Mesothelial cell of epicardium (in vitro differentiated cells): ENCODE results near the gene IL23R. TPM values are rescaled to one million over a fixed set of nuclear protein-coding genes. Genes with fewer than 3 reads are reported as not detected.

Experiments
- DNase-seq, 2 experiments: peaks; one replicate each; pipeline ENCODE4 v3.0.0; 2021; ENCODE audit warnings: low spot score in 2 of 2; ENCODE audit not compliant: unreplicated experiment in 2 of 2
- H3K27ac Mint-ChIP-seq: 2 replicates; pipeline ENCODE4 v1.8.0; 2021; ENCODE audit warnings: mixed read lengths
- H3K27me3 Mint-ChIP-seq: 2 replicates; pipeline ENCODE4 v1.8.0; 2021; ENCODE audit warnings: low read depth, mixed read lengths
- H3K36me3 Mint-ChIP-seq: 2 replicates; pipeline ENCODE4 v1.8.0; 2021; ENCODE audit warnings: mixed read lengths
- H3K4me1 Mint-ChIP-seq: 2 replicates; pipeline ENCODE4 v1.8.0; 2021; ENCODE audit warnings: mixed read lengths
- H3K4me3 Mint-ChIP-seq: 2 replicates; pipeline ENCODE4 v1.8.0; 2021; ENCODE audit warnings: mild to moderate bottlenecking, moderate library complexity, mixed read lengths
- H3K9me3 Mint-ChIP-seq: 2 replicates; pipeline ENCODE4 v1.8.0; 2021; ENCODE audit warnings: mixed read lengths
- total RNA-seq: library from RNA; stranded (reverse); gene quantifications from 3 replicates; pipeline ENCODE4 v1.2.1, GENCODE V29; 2021
- TF ChIP-seq, protein P1 (sequence below): fragments of 200-600 bp; sonication (generic); IDR thresholded peaks from one replicate; pipeline ENCODE4 v1.5.0; 2021; ENCODE audit warnings: antibody characterized with exemption; ENCODE audit not compliant: unreplicated experiment

IL23R gene, protein sequence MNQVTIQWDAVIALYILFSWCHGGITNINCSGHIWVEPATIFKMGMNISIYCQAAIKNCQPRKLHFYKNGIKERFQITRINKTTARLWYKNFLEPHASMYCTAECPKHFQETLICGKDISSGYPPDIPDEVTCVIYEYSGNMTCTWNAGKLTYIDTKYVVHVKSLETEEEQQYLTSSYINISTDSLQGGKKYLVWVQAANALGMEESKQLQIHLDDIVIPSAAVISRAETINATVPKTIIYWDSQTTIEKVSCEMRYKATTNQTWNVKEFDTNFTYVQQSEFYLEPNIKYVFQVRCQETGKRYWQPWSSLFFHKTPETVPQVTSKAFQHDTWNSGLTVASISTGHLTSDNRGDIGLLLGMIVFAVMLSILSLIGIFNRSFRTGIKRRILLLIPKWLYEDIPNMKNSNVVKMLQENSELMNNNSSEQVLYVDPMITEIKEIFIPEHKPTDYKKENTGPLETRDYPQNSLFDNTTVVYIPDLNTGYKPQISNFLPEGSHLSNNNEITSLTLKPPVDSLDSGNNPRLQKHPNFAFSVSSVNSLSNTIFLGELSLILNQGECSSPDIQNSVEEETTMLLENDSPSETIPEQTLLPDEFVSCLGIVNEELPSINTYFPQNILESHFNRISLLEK
- 0.09 TPM in 1 of 3 replicates, not detected in the others for total RNA-seq

- H3K9me3 Mint-ChIP-seq = no peaks in the 10 kb centered on the region
- DNase-seq = no peak
- H3K27me3 Mint-ChIP-seq = no peaks in the 10 kb centered on the region
- H3K27ac Mint-ChIP-seq = no peak within 1 kb of the TSS
- TF ChIP-seq, protein P1, sequence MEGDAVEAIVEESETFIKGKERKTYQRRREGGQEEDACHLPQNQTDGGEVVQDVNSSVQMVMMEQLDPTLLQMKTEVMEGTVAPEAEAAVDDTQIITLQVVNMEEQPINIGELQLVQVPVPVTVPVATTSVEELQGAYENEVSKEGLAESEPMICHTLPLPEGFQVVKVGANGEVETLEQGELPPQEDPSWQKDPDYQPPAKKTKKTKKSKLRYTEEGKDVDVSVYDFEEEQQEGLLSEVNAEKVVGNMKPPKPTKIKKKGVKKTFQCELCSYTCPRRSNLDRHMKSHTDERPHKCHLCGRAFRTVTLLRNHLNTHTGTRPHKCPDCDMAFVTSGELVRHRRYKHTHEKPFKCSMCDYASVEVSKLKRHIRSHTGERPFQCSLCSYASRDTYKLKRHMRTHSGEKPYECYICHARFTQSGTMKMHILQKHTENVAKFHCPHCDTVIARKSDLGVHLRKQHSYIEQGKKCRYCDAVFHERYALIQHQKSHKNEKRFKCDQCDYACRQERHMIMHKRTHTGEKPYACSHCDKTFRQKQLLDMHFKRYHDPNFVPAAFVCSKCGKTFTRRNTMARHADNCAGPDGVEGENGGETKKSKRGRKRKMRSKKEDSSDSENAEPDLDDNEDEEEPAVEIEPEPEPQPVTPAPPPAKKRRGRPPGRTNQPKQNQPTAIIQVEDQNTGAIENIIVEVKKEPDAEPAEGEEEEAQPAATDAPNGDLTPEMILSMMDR = no peak
- H3K36me3 Mint-ChIP-seq = no peaks in the 10 kb centered on the region
- H3K4me3 Mint-ChIP-seq = no peak within 1 kb of the TSS
- H3K4me1 Mint-ChIP-seq = peaks cover under 1% of the 10 kb centered on the region
Measured at GRCh38 chr1:67166196-67166595, at the start of gene IL23R. IL23R (plus strand) TSS chr1:67166454; CDS start chr1:67168121, 1,667 bp downstream.

DNA sequence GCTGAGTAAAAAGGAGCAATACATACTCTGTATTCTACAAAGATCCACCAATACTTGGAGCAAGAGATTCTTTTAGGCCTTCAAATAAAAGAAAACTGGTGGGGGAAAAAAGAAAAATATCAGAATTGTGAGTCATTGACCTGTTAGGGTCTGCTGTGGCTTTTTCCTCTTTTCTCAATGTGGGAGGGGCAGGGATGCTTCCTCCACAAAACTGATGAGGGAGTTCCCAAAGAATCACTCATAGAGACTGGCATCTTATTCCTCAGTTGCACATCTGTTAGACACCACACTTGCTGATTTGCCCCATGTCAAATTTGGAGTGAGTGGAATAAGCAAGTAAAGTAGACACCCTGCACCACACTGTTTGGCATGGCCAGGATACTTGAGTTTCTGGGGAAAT lies 48.1 kb upstream of the IL23R start:
- no peaks in the 10 kb centered on the region for H3K4me1 Mint-ChIP-seq
- peaks cover 3% of the 10 kb centered on the region for H3K36me3 Mint-ChIP-seq
- TF ChIP-seq, protein P1 = no peak
- no peak overlapping the region for H3K27ac Mint-ChIP-seq
- no peak overlapping the region for H3K4me3 Mint-ChIP-seq
- peaks cover 32% of the 10 kb centered on the region for H3K9me3 Mint-ChIP-seq
- no peak for DNase-seq
- H3K27me3 Mint-ChIP-seq = no peaks in the 10 kb centered on the region

DNA sequence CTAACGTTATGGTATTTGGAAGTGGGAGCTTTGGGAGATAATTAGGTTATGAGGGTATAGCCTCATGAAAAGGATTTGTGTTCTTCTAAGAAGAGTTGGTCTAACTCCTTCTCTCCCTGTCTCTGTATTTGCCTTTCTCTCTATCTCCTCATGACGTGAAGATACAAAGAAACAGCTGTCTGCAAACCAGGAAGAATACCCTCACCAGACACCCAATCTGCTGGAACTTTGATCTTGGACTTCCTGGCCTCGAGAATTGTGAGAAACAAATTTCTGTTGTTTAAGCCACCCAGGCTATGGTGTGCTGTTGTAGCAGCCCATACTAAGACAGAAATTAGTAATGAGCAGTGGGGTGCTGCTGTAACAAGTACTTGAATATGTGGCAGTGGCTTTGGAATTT lies 47.6 kb upstream of the IL23R start:
- peaks cover 3% of the 10 kb centered on the region for H3K36me3 Mint-ChIP-seq
- no peak overlapping the region for H3K4me3 Mint-ChIP-seq
- no peak for DNase-seq
- H3K9me3 Mint-ChIP-seq = peaks cover 29% of the 10 kb centered on the region
- TF ChIP-seq, protein P1 = no peak
- H3K27ac Mint-ChIP-seq = no peak overlapping the region
- H3K27me3 Mint-ChIP-seq = no peaks in the 10 kb centered on the region
- no peaks in the 10 kb centered on the region for H3K4me1 Mint-ChIP-seq

- Mint-ChIP-seq H3K27me3 (no peaks in the 10 kb centered on the region), H3K4me1 (no peaks in the 10 kb centered on the region), H3K36me3 (no peaks in the 10 kb centered on the region), H3K4me3 (no peak overlapping the region), H3K9me3 (peaks cover 21% of the 10 kb centered on the region), H3K27ac (no peak overlapping the region)
- TF ChIP-seq, protein P1 = no peak
- DNase-seq = no peak
Measured at GRCh38 chr1:67120855-67121619, 45.2 kb upstream of the IL23R start.

GRCh38 chr1:67124455-67124854 lies 41.8 kb upstream of the IL23R start:
- no peaks in the 10 kb centered on the region for H3K36me3 Mint-ChIP-seq
- no peaks in the 10 kb centered on the region for H3K27me3 Mint-ChIP-seq
- H3K4me1 Mint-ChIP-seq = no peaks in the 10 kb centered on the region
- H3K9me3 Mint-ChIP-seq = peaks cover 16% of the 10 kb centered on the region
- TF ChIP-seq, protein P1 = no peak
- no peak overlapping the region for H3K4me3 Mint-ChIP-seq
- no peak for DNase-seq
- no peak overlapping the region for H3K27ac Mint-ChIP-seq
